ENCODE measurements around the gene OTUD3.

The OTUD3 gene, protein sequence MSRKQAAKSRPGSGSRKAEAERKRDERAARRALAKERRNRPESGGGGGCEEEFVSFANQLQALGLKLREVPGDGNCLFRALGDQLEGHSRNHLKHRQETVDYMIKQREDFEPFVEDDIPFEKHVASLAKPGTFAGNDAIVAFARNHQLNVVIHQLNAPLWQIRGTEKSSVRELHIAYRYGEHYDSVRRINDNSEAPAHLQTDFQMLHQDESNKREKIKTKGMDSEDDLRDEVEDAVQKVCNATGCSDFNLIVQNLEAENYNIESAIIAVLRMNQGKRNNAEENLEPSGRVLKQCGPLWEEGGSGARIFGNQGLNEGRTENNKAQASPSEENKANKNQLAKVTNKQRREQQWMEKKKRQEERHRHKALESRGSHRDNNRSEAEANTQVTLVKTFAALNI

DNA sequence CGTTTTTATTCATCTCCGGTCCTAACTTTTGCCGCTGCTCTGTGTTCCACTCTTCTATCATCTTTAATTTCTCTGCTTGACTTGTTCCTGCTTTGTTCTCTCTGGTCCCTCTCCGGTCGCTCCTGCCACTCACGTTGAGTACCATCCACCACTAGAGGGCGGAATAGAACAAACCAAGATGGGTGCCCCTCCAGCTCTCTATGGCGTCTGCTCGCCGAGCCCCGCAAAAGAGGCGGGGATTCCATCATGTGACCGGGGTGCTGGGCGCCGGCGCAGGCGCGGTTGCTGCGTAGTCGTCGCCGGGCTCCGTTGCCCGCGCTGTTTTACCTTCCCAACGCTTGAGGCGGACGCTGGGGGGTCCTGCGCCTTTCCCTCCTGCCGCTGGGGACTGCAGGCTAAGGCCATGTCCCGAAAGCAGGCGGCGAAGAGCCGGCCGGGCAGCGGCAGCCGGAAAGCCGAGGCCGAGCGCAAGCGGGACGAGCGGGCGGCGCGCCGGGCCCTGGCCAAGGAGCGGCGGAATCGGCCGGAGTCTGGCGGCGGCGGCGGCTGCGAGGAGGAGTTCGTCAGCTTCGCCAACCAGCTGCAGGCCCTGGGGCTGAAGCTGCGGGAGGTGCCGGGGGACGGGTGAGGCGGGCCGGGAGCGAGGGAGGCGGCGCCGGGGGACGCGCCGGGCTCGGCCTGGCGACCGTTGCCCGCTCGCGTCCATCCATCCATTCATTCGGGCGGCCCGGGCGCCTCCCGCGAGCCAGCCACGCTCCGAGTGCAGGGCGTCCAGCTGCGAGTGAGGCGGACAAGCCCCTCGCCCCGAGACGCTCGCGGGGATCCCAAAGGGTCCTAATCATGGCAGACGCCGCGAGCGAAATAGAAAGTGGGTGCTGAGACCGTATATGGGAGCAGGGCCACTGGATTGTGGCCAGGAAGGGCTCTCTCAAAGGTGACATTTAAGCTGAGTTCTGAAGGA, at the start of gene OTUD3:
TSS of gene OTUD3 (plus strand) at position 285 of the 961 bp plus-strand sequence. CDS start at position 404, 119 bp downstream.
- intact Hi-C loops (cut with DNase I; ENCODE audit: low total_unique reads): no loop called here
- DNase-seq: peak; percentile 95 to 97
- H3K36me3 ChIP-seq: peaks cover 0 to 3% (median 3%) of the 10 kb centered on the region in 3 donors
- H3K27ac ChIP-seq: peak within 1 kb of the TSS; percentile 88 to 89
- H3K4me1 ChIP-seq: peaks cover 0 to 34% (median 18%) of the 10 kb centered on the region in 4 donors
- H3K9me3 ChIP-seq: no peaks in the 10 kb centered on the region
- TF ChIP-seq CTCF (IDR thresholded peaks at IDR 0.05): peak; percentile 84 to 89
- H3K27me3 ChIP-seq: peaks cover 0 to 8% of the 10 kb centered on the region in 2 donors
- peak within 1 kb of the TSS; percentile 76 to 89 for H3K4me3 ChIP-seq

DNA sequence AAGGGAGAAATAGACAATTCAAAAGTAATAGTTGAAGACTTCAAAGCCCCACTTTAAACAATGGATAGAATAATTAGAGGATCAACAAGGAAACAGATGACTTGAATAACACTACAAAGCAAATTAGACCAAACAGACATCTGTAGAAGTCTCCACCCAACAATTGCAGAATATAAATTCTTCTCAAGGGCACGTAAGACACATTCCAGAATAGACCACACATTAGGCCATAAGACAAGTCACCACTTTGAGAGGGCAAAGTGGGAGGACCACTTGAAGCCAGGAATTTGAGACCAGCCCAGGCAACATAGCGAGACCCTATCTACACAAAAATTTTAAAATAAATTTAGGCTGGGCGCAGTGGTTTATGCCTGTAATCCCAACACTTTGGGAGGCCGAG, 46.6 kb upstream of the OTUD3 start:
- no peak overlapping the region for H3K27ac ChIP-seq

DNA sequence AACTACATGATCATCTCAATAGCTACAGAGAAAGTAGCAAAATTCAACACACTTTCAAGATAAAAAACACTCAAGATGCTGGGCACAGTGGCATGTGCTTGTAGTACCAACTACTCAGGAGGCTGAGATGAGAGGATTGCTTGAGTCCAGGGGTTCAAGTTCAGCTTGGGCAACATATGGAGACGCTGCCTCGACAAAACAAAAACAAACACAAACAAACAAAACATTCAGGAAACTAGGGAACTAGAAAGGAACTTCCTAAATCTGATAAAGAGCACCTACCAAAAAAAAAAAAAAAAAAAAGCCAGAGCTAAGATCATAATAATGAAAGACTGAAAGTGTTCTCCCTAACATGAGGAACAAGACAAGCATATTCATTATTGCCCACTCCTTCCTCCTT, 44.3 kb upstream of the OTUD3 start:
- intact Hi-C loops (cut with DNase I; ENCODE audit: low total_unique reads): no loop called here
- TF ChIP-seq CTCF (IDR thresholded peaks at IDR 0.05): no peak
- DNase-seq: no peak
- Histone ChIP-seq H3K9me3 (no peaks in the 10 kb centered on the region), H3K4me3 (no peak overlapping the region), H3K27me3 (no peaks in the 10 kb centered on the region), H3K27ac (no peak overlapping the region), H3K36me3 (no peaks in the 10 kb centered on the region), H3K4me1 (no peaks in the 10 kb centered on the region)

More for the DNA sequence above, 46.6 kb upstream of the OTUD3 start:
- no peak overlapping the region for H3K4me3 ChIP-seq
- no peaks in the 10 kb centered on the region for H3K9me3 ChIP-seq
- H3K36me3 ChIP-seq: no peaks in the 10 kb centered on the region
- H3K27me3 ChIP-seq: peaks cover 0 to 9% of the 10 kb centered on the region in 2 donors
- intact Hi-C loops (cut with DNase I; ENCODE audit: low total_unique reads): no loop called here
- no peak for TF ChIP-seq CTCF (IDR thresholded peaks at IDR 0.05)
- H3K4me1 ChIP-seq: no peaks in the 10 kb centered on the region
- no peak for DNase-seq

- no peak overlapping the region for H3K27ac ChIP-seq
- H3K27me3 ChIP-seq: peaks cover 0 to under 1% of the 10 kb centered on the region in 2 donors
- H3K36me3 ChIP-seq: no peaks in the 10 kb centered on the region
- no peak for DNase-seq
- no peaks in the 10 kb centered on the region for H3K4me1 ChIP-seq
- H3K4me3 ChIP-seq: no peak overlapping the region
- H3K9me3 ChIP-seq: no peaks in the 10 kb centered on the region
- TF ChIP-seq CTCF (IDR thresholded peaks at IDR 0.05): no peak
- intact Hi-C loops (cut with DNase I; ENCODE audit: low total_unique reads): no loop called here
These were observed 42.0 kb upstream of the OTUD3 start for GRCh38 chr1:19840228-19840627.

GRCh38 chr1:19844731-19845495, 37.3 kb upstream of the OTUD3 start:
- Histone ChIP-seq H3K27ac (no peak overlapping the region), H3K9me3 (no peaks in the 10 kb centered on the region), H3K36me3 (no peaks in the 10 kb centered on the region), H3K4me1 (no peaks in the 10 kb centered on the region), H3K27me3 (peaks cover 0 to 8% of the 10 kb centered on the region in 2 donors), H3K4me3 (no peak overlapping the region)
- intact Hi-C loops (cut with DNase I; ENCODE audit: low total_unique reads): no loop called here
- TF ChIP-seq CTCF (IDR thresholded peaks at IDR 0.05): no peak
- no peak for DNase-seq
